GM18517 (cell line): ENCODE data around the gene SUN2.
A peak's percentile ranks its signal among the peaks of the same experiment; 100 is the strongest.

Experiments
- ATAC-seq: cut with Tn5 transposase; IDR thresholded peaks from one replicate; pipeline ENCODE4 v1.9.1; 2021; ENCODE audit warnings: mild to moderate bottlenecking, moderate library complexity; ENCODE audit not compliant: unreplicated experiment

Gene SUN2

DNA sequence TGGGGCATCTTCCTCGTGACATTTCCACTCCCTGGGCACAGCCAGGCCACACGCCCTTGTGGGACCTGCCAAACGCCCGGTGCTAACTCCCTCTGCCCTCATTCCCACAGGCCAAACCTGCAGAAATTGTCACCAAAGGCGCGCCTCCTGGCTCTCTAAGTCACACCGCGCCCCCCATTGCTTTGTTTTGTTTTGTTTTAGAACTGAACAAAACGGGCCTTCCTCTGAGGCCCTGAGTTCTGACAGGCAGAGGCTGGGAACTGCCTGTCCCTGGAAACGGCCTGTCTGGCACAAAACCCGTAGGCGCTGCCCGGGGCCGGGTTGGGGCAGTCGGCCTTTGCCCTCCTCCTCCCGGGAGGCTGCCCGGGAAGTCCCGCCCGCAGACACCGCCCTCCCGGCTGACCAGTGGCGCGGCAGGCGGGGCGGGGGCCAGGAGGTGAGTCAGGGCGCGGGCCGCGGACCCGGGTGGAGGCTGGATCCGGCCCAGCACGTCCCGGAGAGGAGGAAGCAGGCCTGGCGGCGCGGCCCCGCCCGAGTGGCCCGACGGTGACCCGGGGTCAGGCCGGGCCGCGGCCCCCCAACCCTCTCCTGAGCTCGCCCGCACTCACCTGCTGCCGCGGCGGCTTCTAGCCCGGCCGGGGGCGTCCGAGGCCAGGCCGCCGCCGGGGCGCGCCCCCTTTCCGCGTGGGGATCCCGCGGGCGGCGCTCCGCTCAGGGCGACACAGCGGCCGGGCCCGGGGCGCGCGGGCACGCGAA, 465 bp downstream of the SUN2 start:
- ATAC-seq, result peak; percentile 20

DNA sequence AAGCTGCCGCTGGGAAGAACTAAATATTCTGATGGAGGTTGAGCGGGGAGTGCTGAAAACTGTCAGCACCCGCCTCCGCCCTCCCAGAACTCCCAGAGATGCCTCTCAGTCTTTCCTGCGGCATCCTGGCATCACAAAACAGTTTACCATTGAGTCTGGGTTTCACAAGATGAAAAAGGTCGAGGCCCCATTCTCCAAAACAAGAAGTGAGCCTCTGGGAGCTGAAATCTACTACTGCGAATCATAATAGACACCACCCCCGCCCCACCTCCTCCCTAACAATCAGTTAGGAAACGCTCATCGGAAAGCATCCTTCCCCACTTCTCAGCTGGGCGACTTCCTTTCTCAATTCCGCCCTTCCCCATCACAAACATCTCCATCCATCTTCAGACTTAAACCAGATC, 1.0 kb downstream of the SUN2 start:
- ATAC-seq, result no peak

DNA sequence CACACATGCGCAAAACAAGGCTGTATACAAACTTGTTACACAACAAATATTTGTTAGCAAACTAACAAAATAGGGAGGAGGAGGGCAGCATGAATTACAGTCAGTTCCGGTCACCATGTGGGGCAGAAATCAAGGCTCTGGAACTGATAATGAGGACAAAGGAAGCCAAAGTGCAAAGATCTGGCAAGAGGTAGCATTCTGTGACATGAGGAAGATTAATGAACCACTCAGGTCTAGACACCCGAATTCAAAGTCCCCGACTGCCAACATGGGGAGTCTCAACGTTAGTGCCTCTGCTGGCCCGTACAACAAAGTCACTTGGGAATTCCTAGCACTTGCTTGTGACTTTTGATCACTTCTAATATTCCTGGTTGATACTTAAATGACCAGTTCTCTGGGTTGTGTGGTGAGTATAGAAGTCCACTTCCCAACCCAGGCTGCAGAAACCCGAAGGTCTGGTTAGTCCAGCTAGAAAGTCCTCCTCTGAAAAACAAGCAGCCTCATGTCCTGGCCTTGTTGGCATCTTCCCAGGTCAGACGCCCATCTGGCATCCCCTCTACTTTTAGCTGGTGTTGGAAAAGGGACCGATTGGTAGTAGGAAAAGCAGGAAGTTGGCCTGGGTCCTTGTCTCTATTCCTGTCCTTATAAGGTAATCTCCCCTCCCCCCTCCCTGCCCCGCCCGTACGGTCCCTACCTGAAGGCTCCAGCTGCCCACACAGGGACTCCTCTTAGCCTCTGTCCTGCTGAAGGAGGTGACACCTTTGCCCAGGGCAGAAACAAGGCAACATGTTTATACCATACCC, 1.6 kb downstream of the SUN2 start:
- ATAC-seq, result no peak

DNA sequence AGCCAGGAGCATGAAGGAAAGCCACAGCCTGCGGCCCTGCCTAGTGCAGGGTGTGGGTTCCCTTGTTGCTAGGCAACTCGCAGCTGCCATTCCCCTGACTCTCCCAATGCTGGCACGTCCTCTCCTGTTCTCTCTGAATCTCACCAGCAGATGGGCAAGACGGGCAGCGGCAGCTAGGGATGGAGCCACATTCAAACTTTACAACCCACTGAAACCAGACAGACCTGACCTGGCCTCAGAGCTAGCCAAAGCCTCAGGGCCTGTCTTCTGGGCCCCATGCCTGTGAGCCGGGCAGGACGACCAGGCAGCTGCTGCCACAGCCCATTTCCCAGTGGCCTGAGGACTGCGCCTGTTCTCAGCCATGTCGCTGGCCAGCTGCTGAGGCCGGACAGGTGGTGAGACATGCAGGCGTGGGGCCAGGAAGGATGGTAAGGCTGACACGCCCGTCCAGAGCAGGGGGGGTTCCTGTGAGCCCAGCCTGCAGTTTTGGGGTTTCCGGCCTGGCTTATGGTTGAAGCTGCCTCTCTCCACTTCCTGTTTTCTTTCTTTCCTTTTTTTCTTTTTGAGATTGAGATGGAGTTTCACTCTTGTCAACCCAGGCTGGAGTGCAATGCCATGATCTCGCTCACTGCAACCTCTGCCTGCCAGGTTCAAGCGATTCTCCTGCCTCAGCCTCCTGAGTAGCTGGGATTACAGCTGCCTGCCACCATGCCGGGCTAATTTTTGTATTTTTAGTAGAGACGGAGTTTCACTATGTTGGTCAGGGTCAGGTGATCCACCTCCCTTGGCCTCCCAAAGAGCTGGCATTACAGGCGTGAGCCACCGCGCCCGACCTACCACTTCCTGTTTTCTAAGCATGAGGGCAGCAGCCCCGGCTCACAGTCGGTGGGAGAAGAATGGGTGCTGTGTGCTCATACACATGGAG, 4.1 kb downstream of the SUN2 start:
- ATAC-seq, result no peak

DNA sequence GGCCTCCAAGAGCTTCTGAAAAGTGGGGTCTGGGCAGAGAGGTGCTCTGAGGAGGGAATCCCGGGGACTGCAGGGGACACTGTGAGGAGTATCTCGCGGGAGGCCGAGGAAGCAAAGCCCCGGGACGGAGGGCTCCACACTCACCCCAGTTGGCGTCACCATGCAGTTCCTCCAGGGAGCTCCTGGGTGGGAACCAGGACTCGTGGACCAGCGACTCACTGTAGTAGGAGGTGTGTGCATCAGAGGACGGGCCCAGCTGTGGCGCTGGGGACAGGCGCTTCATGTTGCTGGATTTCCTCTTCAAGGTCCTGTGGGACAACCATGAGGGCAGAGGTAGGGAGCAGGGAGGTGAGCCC, 4.8 kb downstream of the SUN2 start:
- ATAC-seq, result no peak

DNA sequence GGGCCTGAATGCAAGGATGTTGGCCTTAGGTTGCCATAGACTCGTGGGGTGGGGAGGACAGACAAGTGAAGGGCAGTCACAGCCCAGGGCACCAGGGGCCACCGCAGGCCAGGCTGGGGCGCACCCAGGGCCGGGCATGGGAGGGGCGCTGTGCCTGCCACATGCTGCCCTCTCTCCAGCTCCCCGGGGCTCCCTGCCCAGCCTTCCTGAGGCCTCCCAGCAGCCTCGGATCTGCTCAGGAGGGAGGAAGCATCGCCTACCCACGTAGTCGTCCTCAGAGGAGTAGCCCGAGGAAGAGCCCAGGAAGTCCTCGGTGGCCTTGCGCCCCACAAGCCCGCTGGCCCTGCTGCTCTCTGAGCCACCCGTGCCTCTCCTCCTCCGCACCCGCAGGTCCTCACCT, 5.2 kb downstream of the SUN2 start:
- ATAC-seq, result no peak

DNA sequence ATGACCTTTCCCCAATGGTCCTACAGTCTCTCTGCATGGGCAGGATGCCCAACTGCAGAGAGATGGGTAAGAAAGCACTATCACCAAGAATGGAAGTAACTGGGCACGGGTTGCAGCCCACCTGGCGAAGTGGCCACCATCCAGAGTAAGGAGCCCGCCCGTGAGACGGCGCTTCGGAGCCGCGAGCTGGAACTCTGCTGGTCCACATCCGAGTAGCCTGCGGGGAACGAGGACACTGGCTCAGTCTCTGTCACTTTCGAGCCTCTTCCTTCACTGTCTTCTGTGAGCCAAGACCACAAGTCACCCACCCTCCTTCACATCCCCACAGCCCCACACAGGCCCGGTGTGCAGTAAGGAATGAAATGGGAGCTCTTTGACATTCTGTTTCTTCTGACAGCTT, 5.7 kb downstream of the SUN2 start:
- no peak for ATAC-seq

DNA sequence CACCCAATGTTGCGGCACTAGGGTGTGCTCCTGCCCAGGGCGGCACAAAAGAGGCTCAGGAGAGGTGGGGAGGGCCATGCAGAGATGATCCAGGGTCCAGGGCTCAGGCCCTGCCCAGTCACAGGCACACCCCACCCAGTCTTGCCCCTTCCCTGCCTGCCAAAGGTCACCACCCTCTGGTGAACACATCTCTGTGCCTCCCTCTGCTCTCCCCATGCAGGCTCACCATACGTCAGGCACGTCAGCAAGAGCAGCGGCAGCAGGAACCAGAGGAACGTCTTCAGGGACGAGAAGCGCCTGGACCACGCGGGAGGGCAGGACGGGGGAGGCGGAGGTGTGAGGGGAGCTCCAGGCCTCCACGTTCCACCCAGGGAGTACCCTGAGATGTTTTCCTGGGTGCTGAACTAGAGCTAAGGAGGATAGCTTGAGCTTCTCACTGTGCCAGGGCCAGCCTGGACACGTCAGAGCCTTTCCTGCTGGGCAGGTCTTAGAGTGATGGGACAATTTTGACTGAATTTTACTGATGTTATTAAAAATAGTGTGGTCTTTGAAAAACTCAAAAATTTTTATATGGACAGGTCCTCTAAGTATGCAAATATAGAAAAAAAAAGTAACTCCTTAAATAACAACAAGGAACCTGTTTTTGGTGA, 7.2 kb downstream of the SUN2 start:
- no peak for ATAC-seq

DNA sequence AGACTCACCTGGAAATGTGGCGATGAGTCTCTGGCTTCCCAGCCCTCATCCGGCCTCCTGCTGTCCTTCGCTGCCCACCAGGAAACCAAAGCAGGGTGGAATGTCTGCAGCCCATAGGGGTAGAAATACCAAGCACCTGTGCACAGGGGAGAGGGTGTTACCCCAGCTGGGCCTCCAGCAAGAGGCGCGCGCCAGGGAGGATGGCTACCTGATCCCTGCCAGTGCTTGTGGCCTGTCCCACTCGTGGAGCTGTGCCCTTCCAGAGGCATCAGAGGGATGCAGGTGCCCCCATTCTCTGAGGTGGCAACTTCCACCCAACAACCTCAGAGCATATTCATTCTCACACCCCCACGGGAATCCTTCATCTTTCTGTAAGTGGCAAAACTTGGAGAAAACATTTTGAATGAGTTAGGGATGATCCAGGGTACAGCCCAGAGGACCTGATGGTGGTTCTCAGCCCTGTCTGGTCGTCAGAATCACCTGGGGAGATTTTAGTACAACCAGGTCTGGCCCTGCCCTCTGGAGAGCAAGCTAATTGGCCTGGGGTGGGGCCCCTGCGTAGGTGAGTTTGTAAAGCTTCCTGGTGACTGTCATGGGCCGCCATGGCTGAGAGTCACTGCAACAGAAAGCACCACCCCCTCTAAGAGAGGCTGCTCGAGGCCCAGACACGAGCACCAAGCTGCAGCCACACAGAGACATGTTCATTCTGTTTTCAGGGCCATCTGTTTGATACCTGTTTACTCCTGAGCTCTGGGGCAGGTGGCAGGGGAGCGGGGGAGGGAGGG, 9.9 kb downstream of the SUN2 start:
- ATAC-seq, result no peak

DNA sequence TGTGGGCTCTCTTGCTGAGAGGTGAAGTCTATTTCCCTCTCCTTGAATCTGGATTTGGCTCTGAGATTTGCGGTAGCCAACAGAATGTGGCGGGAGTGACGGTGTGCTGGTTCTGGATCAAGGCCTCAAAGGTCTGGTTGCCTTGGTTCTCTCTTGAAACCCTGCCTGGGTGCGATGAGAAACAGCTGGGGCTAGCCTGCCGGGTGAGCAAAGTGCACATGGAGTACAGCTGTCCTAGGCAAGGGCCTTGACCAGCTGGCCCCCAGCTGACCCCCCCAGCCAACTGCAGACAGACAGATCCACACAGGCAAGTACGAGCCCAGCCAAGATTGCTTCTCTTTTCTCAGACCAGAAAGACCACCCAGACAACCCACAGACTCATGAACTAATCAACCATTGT, 10.8 kb downstream of the SUN2 start:
- ATAC-seq, result no peak

DNA sequence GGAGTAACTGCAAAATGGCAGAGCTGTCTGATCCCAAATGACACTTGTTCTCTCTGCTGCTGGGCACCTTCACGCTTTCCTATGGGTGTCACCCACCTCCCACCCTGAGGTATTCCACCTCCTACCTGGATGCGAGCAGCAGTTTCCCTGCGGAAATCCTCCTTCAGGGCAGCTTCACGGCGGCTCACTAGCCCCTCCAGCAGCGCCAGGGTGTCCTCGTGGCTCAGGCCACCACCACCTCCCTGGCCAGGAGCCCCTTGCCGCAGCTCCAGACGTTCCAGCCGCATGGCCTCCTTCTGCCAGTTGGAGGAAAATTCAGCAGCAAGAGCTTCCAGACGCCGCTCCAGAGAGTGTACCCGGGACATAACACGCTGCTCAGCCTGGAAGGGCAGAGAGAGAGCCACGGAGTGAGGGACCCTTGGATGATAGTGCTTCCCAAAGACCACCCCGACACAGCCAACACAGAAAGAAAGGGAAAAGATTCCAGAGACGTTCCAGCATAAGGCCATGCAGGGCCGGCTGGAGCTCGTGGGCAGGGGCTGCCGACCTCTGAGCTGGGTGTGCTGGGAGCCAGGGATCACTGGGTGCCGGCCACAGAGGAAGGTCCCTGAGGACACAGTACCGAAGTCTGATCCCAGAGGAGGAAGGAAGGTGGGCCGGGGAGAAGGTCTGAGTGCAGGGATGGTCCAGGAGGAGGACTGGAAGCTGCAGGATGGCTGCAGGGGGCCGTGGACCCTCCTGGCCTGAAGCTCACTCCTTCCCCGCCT, 13.4 kb downstream of the SUN2 start:
- ATAC-seq, result no peak

DNA sequence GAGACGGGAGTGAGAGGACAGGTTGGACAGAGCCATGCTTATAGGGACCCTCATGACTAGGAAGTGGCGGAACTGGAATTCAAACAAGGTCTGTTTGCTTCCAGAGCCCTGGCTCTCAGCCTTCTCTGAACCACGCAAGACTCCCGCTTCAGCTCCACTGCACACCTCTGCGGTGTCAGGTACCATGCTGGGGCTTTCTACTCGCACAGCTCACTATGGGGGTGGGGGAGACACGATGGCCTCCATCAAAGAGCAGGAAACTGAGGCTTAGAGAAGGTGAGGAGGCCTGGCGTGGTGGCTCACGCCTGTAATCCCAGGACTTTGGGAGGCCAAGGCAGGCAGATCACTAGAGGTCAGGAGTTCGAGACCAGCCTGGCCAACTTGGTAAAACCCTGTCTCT, 14.2 kb downstream of the SUN2 start:
- no peak for ATAC-seq

DNA sequence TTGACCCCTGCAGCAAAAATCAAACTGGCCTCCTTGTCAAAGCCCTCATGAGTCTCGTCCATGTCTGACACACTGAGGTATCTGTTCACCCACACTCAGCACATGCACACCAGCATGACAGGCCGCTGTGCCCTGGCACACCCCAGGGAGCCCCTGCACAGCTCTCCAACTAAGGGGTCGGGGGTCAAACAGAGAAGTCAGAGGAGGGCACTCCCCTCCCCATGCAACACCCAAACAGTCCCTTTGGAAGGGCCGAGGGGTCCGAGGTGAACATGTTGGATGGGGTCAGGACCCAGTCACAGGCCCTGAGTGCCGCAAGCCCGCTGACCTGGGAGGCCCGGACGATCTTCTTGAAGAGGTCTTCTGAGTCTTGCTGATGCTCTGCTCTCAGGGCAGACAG, 14.6 kb downstream of the SUN2 start:
- no peak for ATAC-seq

DNA sequence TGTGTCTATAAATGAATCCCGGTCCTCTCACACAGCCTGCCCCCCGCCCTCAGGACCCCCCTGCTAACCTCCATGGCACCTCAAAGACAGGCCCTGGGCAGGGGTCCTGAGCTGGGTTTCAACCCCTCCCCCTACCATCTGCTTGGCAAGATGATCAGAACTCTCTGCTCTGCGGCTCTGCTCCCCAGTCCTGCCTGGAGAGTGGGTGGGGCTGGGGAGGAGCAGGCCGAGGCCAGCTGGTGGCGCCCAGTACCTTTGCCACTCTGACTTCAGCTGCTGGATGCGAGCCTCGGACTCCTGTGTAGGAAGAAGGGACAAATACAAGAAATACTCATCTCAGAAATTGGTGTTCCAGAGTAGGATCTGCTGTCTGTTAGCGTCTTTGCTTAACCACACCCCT, 15.0 kb downstream of the SUN2 start:
- no peak for ATAC-seq

DNA sequence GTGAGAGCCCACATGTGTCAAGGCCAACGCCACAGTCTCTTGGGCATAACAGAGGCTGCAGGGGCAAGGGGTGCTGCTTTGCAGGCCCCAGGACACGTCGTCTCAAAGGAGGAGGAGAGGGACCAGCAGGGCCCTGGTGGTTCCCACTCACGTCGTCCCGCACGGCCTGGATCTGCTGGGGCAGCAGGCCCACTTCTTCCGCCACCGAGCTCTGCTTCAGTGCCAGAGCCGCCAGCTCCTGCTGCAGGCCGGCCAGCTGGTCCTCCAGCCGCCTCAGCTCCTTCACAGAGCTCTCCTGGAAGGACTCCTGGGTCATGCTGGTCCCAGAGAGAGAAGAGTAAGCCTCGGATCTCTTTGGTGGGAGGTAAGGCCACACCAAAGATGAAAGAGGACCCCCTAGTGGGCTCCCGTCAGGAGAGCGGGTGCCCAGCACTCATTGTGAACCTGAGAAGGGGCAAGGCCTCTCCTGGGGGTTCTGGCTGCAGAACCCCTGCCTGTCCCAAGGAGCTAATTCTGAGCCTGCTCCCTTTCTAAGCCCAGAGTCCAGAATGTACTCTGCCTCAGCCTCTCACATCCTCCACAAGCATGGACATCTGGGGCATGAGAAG, 15.6 kb downstream of the SUN2 start:
- ATAC-seq, result no peak

DNA sequence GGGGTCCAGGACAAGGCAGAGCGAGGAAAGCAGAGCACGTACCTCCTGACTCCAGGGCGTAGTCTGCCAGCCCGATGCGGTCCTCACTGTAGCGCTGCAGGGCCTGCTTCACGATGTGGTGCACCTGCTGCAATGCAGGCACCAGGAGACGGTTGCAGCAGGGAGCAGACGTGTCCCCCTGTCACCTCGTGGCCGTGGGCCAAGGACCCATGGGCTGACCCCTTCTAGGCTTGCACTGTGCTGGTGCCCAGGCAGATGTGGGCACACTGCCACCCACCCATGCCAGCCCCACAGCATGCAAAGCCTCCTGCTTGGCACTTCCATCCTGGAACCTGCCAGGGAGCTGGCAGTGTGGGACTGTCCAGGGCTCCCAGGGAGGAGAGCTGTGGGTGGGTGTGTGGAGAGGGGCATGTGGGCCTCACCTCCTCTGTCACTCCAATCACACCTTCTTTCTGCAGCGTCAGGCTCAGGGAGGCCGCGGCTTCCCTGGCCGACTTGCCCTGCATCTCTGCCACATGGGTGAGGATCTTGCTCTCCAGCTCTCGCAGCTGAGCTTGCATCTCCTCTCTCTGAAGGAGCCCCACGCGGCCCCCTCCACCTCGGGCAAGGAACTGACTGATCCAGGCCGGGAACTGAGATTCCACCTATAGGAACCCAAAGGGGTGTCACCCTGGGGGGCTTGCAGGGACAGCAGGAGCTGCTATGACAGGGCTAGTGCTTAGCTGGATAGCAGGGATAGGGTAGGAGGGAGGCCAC, 16.3 kb downstream of the SUN2 start:
- no peak for ATAC-seq

DNA sequence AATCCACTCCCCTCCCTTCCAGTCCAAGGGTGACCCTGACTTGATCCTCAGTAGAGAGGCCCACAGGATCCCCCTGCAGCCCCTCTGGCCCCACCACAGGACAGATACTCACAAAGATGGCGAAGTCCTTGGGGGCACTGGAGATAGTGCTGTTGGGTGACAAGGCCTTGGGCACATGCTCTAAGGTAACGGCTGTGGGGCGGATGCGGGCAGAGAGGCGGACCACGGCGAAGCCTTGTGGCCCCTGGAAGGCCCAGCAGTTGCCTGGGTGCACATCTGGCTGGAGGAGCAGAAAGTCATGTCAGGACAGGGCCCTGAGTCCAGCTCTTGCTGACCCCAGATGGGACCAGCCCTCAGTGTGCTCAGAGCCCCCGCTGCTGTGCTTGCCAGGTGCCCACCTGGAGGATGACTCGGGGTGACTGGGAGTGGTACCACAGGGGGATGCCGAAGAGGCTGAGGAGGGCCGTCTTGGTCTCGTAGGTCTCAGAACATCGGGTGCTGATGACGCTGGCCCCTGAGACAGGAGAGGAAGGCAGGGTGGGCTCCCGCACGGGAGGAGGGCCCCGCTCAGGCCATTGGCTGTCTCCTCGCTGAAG, 17.2 kb downstream of the SUN2 start:
- ATAC-seq, result no peak
